HCT116 (cell line): Measurements from ENCODE around the gene ZNF367. TPM values are rescaled to one million over a fixed set of nuclear protein-coding genes. Genes with fewer than 3 reads are reported as not detected.

Experiments used
- ATAC-seq: fragments of 200-7000 bp; cut with Tn5 transposase; 2 replicates; pipeline ENCODE4 v1.9.1; 2020; ENCODE audit warnings: mild to moderate bottlenecking, moderate library complexity
- BruUV-seq: library from RNA; stranded (reverse); fragments of 400-500 nt; replicated peaks from 2 replicates; lab custom pipeline; 2021; lab: Mats Ljungman, UMichigan
- CTCF ChIA-PET: fragments of 300-600 bp; sonication (Branson Sonifier 250); formaldehyde crosslinking; loops from one replicate; lab custom pipeline; 2021; ENCODE audit warnings: antibody characterized with exemption; lab: Charles Lee
- POLR2A ChIA-PET: fragments of 300-600, 350-600 bp; sonication (Branson Sonifier 250); formaldehyde crosslinking; loops from one replicate; lab custom pipeline; 2021; ENCODE audit warnings: antibody characterized with exemption; lab: Charles Lee
- RAD21 ChIA-PET, 2 experiments: fragments of 300-600 bp; sonication (Branson Sonifier 250); formaldehyde crosslinking; loops; one replicate each; lab custom pipeline; 2023; ENCODE audit warnings: low total read pairs in 2 of 2; ENCODE audit not compliant: uncharacterized antibody in 2 of 2, unreplicated experiment in 2 of 2, low non-redundant PET in 1 of 2; lab: Charles Lee
- DNase-seq: peaks from one replicate; pipeline ENCODE4 v3.0.0-alpha.2; 2010; ENCODE audit warnings: low read depth, low spot score
- H2AFZ ChIP-seq: fragments of 200-600 bp; shearing (Covaris generic), sonication (generic); 2 replicates; pipeline ENCODE4 v1.6.1; 2017; ENCODE audit warnings: low read depth, mixed run types, mixed read lengths, antibody characterized with exemption, low read length; ENCODE audit not compliant: poor library complexity, severe bottlenecking
- H3K27ac ChIP-seq: 2 replicates; pipeline ENCODE4 v1.5.1; 2012; ENCODE audit warnings: low read depth, low read length
- H3K27me3 ChIP-seq: fragments of 200-600 bp; sonication (generic); 2 replicates; pipeline ENCODE4 v1.6.1; 2016; ENCODE audit warnings: mixed run types, low read length, mixed read lengths; ENCODE audit not compliant: insufficient read depth
- H3K36me3 ChIP-seq, 2 experiments: fragments of 200-500 bp in 1 of 2; fragments of 200-600 bp in 1 of 2; sonication (Bioruptor generic) in 1 of 2; sonication (generic) in 1 of 2; 2 replicates each; pipeline versions ENCODE4 v1.5.1 to v1.6.1; 2014 to 2016; ENCODE audit warnings: low read length in 2 of 2, inconsistent platforms in 1 of 2, mixed read lengths in 1 of 2, mixed run types in 1 of 2; ENCODE audit not compliant: insufficient read depth in 2 of 2, control insufficient read depth in 1 of 2
- H3K4me1 ChIP-seq, 2 experiments: fragments of 200-600 bp in 1 of 2; sonication (generic) in 1 of 2; 2 replicates each; pipeline versions ENCODE4 v1.5.1 to v1.6.1; 2012 to 2017; ENCODE audit warnings: low read length in 2 of 2, inconsistent platforms in 1 of 2, mild to moderate bottlenecking in 1 of 2, mixed read lengths in 1 of 2, mixed run types in 1 of 2, moderate library complexity in 1 of 2; ENCODE audit not compliant: insufficient read depth in 2 of 2, control insufficient read depth in 1 of 2
- H3K4me2 ChIP-seq: fragments of 200-600 bp; sonication (generic); 2 replicates; pipeline ENCODE4 v1.6.1; 2017; ENCODE audit warnings: mixed run types, low read length, mixed read lengths
- H3K4me3 ChIP-seq, 2 experiments: fragments of 200-600 bp in 1 of 2; sonication (generic) in 1 of 2; replicated peaks in 1 of 2; 2 replicates each; pipeline ENCODE4 v1.5.1; 2011 to 2016; ENCODE audit warnings: low read length in 2 of 2, control low read depth in 1 of 2, low read depth in 1 of 2, mild to moderate bottlenecking in 1 of 2, mixed read lengths in 1 of 2, mixed run types in 1 of 2
- H3K79me2 ChIP-seq: fragments of 200-600 bp; sonication (generic); 2 replicates; pipeline ENCODE4 v1.6.1; 2017; ENCODE audit warnings: mild to moderate bottlenecking, mixed run types, low read length, moderate library complexity, mixed read lengths; ENCODE audit not compliant: insufficient read depth
- H3K9ac ChIP-seq: fragments of 200-600 bp; sonication (generic); 2 replicates; pipeline ENCODE4 v1.6.1; 2016; ENCODE audit warnings: low read length, mixed read lengths
- H3K9me2 ChIP-seq: fragments of 200-600 bp; sonication (generic), shearing (Covaris generic); 2 replicates; pipeline ENCODE4 v1.6.1; 2017; ENCODE audit warnings: mixed run types, mild to moderate bottlenecking, moderate library complexity; ENCODE audit not compliant: insufficient read depth
- H3K9me3 ChIP-seq, 2 experiments: fragments of 200-500 bp in 1 of 2; fragments of 200-600 bp in 1 of 2; sonication (Bioruptor generic) in 1 of 2; sonication (generic) in 1 of 2; 2 replicates each; pipeline ENCODE4 v1.6.1; 2014 to 2017; ENCODE audit warnings: low read length in 2 of 2, mixed read lengths in 2 of 2, inconsistent platforms in 1 of 2, low read depth in 1 of 2, mild to moderate bottlenecking in 1 of 2, mixed run types in 1 of 2, moderate library complexity in 1 of 2; ENCODE audit not compliant: control insufficient read depth in 1 of 2, insufficient read depth in 1 of 2
- H4K20me1 ChIP-seq: fragments of 200-600 bp; sonication (generic), shearing (Covaris generic); 2 replicates; pipeline ENCODE4 v1.6.1; 2017; ENCODE audit warnings: mixed run types, mild to moderate bottlenecking, moderate library complexity; ENCODE audit not compliant: insufficient read depth
- ATF3 ChIP-seq: IDR thresholded peaks from 2 replicates; pipeline ENCODE4 v1.6.1; 2012
- EZH2 ChIP-seq: fragments of 200-600 bp; sonication (generic); IDR thresholded peaks from 2 replicates; pipeline ENCODE4 v1.6.1; 2017; ENCODE audit warnings: antibody characterized with exemption, mixed run types
- EZH2phosphoT487 ChIP-seq: fragments of 200-600 bp; IDR thresholded peaks from 2 replicates; pipeline ENCODE4 v1.6.1; 2018; ENCODE audit warnings: antibody characterized with exemption, borderline replicate concordance
- FOSL1 ChIP-seq: IDR thresholded peaks from 2 replicates; pipeline ENCODE4 v1.6.1; 2012; ENCODE audit warnings: low read depth
- JUND ChIP-seq: IDR thresholded peaks from 2 replicates; pipeline ENCODE4 v1.6.1; 2012
- POLR2A ChIP-seq: IDR thresholded peaks from 2 replicates; pipeline ENCODE4 v1.7.0; 2011; ENCODE audit warnings: borderline replicate concordance; ENCODE audit not compliant: insufficient read depth, insufficient read length; ENCODE audit errors: extremely low read depth
- POLR2AphosphoS5 ChIP-seq: IDR thresholded peaks from 2 replicates; pipeline ENCODE4 v1.6.1; 2011; ENCODE audit warnings: mild to moderate bottlenecking, low read depth, low read length, moderate library complexity
- RAD21 ChIP-seq: IDR thresholded peaks from 2 replicates; pipeline ENCODE4 v1.6.1; 2012; ENCODE audit warnings: low read depth, mild to moderate bottlenecking
- REST ChIP-seq: IDR thresholded peaks from 2 replicates; pipeline ENCODE4 v1.6.1; 2012; ENCODE audit warnings: low read depth
- SRF ChIP-seq: IDR thresholded peaks from 2 replicates; pipeline ENCODE4 v1.6.1; 2012; ENCODE audit warnings: low read depth
- ZBTB33 ChIP-seq: IDR thresholded peaks from 2 replicates; pipeline ENCODE4 v1.6.1; 2011; ENCODE audit warnings: mild to moderate bottlenecking, low read length, moderate library complexity; ENCODE audit not compliant: insufficient replicate concordance; ENCODE audit errors: extremely low read depth
- intact Hi-C: fragments of 100-400 bp; cut with micrococcal nuclease; formaldehyde crosslinking; loops from 2 replicates; pipeline ENCODE4 v1.10.0; 2022
- total RNA-seq: library from RNA; stranded (reverse); gene quantifications from one replicate; pipeline ENCODE4 v1.2.1, GENCODE V29; 2021; ENCODE audit not compliant: unreplicated experiment

The ZNF367 gene
- total RNA-seq, 1 experiment from 2014 or later = 18.1 TPM

GRCh38 chr9:96423322-96423984 is 5.3 kb upstream of the ZNF367 start:
- intact Hi-C loops = no loop called here
- no peak for TF ChIP-seq POLR2A
- no peak for TF ChIP-seq EZH2
- no peak for TF ChIP-seq EZH2phosphoT487
- ATAC-seq (no peak), DNase-seq (no peak)
- ChIA-PET CTCF (no interaction called here), POLR2A (no interaction called here), RAD21 (no interaction called here)
- Histone ChIP-seq H3K9me3 (no peaks in the 10 kb centered on the region), H3K9me2 (no peaks in the 10 kb centered on the region), H2AFZ (peak overlapping the region; percentile 21), H3K4me1 (peaks cover 22 to 37% of the 10 kb centered on the region in 2 experiments), H3K4me3 (no peak overlapping the region), H3K9ac (no peak overlapping the region), H3K27me3 (no peaks in the 10 kb centered on the region), H3K27ac (no peak overlapping the region), H4K20me1 (no peaks in the 10 kb centered on the region), H3K4me2 (no peak overlapping the region), H3K79me2 (no peaks in the 10 kb centered on the region), H3K36me3 (no peaks in the 10 kb centered on the region)
- BruUV-seq = no TSS peak

GRCh38 chr9:96420468-96421219 is 2.5 kb upstream of the ZNF367 start:
- no TSS peak for BruUV-seq
- H3K27me3 ChIP-seq = no peaks in the 10 kb centered on the region
- ChIA-PET POLR2A (no interaction called here), RAD21 (no interaction called here), CTCF (no interaction called here)
- no peaks in the 10 kb centered on the region for H3K9me2 ChIP-seq
- H3K9me3 ChIP-seq = no peaks in the 10 kb centered on the region
- peaks cover 24 to 48% of the 10 kb centered on the region in 2 experiments for H3K4me1 ChIP-seq
- DNase-seq = peak; percentile 84
- peak; percentile 24 for ATAC-seq
- no peaks in the 10 kb centered on the region for H4K20me1 ChIP-seq
- H3K4me2 ChIP-seq = peak overlapping the region; percentile 94
- no peak overlapping the region for H2AFZ ChIP-seq
- peak overlapping the region; percentile 67 to 73; a peak in 3 of 4 replicates for H3K4me3 ChIP-seq
- H3K9ac ChIP-seq = peak overlapping the region; percentile 100
- H3K36me3 ChIP-seq = no peaks in the 10 kb centered on the region
- intact Hi-C loops = loop anchor here (1.0 kb wide), 2 partner anchors 33 to 234 kb away; no protein-coding TSS in a partner anchor
- H3K79me2 ChIP-seq = peaks cover 16% of the 10 kb centered on the region
- peak overlapping the region; percentile 99 for H3K27ac ChIP-seq
- TF ChIP-seq REST = no peak
- no peak for TF ChIP-seq RAD21
- TF ChIP-seq ZBTB33 = no peak
- peak; percentile 90 for TF ChIP-seq JUND
- TF ChIP-seq ATF3 = no peak
- TF ChIP-seq SRF = no peak
- TF ChIP-seq POLR2AphosphoS5 = peak; percentile 53; the same call in 1 of the 2 replicates
- TF ChIP-seq FOSL1 = peak; percentile 81
